Liver (tissue), 3 donors: ENCODE results near the gene FNBP1.

Experiments used
- CTCF ChIP-seq: fragments of 150-350 bp; IDR thresholded peaks from 2 replicates; pipeline ENCODE4 v1.5.1; 2017; ENCODE audit warnings: improper control_type of control experiment, low read depth, low read length; ENCODE audit not compliant: missing input control
- EGR1 ChIP-seq, 2 donors: IDR thresholded peaks; 2 replicates each; pipeline ENCODE4 v1.6.1; 2016 to 2018; ENCODE audit warnings: antibody characterized with exemption in 2 of 2, low read depth in 2 of 2
- HNF4A ChIP-seq, 2 donors: conservative IDR thresholded peaks; 2 replicates each; pipeline ENCODE4 v1.6.1; 2016; ENCODE audit warnings: antibody characterized with exemption in 2 of 2, mild to moderate bottlenecking in 2 of 2
- JUND ChIP-seq, 2 donors: IDR thresholded peaks; 2 replicates each; pipeline ENCODE4 v1.6.1; 2016; ENCODE audit warnings: antibody characterized with exemption in 2 of 2
- RAD21 ChIP-seq, 2 donors: IDR thresholded peaks; 2 replicates each; pipeline ENCODE4 v1.6.1; 2016; ENCODE audit warnings: antibody characterized with exemption in 2 of 2, mild to moderate bottlenecking in 2 of 2
- REST ChIP-seq: IDR thresholded peaks from 2 replicates; pipeline ENCODE4 v1.6.1; 2016; ENCODE audit warnings: antibody characterized with exemption, mild to moderate bottlenecking
- RXRA ChIP-seq, 2 donors: IDR thresholded peaks; 2 replicates each; pipeline ENCODE4 v1.6.1; 2017 to 2018; ENCODE audit warnings: antibody characterized with exemption in 2 of 2, mild to moderate bottlenecking in 1 of 2
- YY1 ChIP-seq: IDR thresholded peaks from 2 replicates; pipeline ENCODE4 v1.6.1; 2016; ENCODE audit warnings: antibody characterized with exemption, mild to moderate bottlenecking
- donor health status: healthy.
- donor health status: healthy.

- no peak for TF ChIP-seq REST
- TF ChIP-seq CTCF = no peak
- TF ChIP-seq RXRA (IDR thresholded peaks at IDR 0.05) = no peak
- no peak for TF ChIP-seq RAD21 (IDR thresholded peaks at IDR 0.05)
- TF ChIP-seq HNF4A (conservative IDR thresholded peaks at IDR 0.05) = no peak
- no peak for TF ChIP-seq EGR1 (IDR thresholded peaks at IDR 0.05; ENCODE audit: low read depth in 2 of 2)
- TF ChIP-seq JUND (IDR thresholded peaks at IDR 0.05) = no peak
- no peak for TF ChIP-seq YY1
Observed at GRCh38 chr9:129923589-129923988, 119.4 kb downstream of the FNBP1 start.
